ENCODE measurements around the gene JUP.

The JUP gene

GRCh38 chr17:41818024-41818423, 31.5 kb upstream of the JUP start:
- TF ChIP-seq CTCF (IDR thresholded peaks at IDR 0.05; ENCODE audit: low read depth, low read length): no peak
- no peak for DNase-seq
- Histone ChIP-seq H3K27ac (no peak overlapping the region), H3K36me3 (peaks cover 53% of the 10 kb centered on the region), H3K27me3 (ENCODE audit: insufficient read depth, low read depth, severe bottlenecking) (no peaks in the 10 kb centered on the region), H3K4me3 (ENCODE audit: low read depth, low read length) (no peak overlapping the region), H3K9me3 (ENCODE audit: severe bottlenecking) (no peaks in the 10 kb centered on the region)

- Histone ChIP-seq H3K36me3 (peaks cover 42% of the 10 kb centered on the region), H3K27ac (no peak overlapping the region), H3K27me3 (ENCODE audit: insufficient read depth, low read depth, severe bottlenecking) (no peaks in the 10 kb centered on the region), H3K9me3 (ENCODE audit: severe bottlenecking) (no peaks in the 10 kb centered on the region), H3K4me3 (ENCODE audit: low read depth, low read length) (no peak overlapping the region)
- TF ChIP-seq CTCF (IDR thresholded peaks at IDR 0.05; ENCODE audit: low read depth, low read length): no peak
- DNase-seq: no peak
Observed at GRCh38 chr17:41816637-41817320, 30.3 kb upstream of the JUP start.

GRCh38 chr17:41814195-41814594, 27.7 kb upstream of the JUP start:
- H3K4me3 ChIP-seq (ENCODE audit: low read depth, low read length): peak overlapping the region; percentile 77; the same call in 1 of the 2 replicates
- no peak for DNase-seq
- H3K36me3 ChIP-seq: peaks cover 30% of the 10 kb centered on the region
- peak overlapping the region; percentile 96; the same call in 1 of the 2 replicates for H3K27ac ChIP-seq
- no peak for TF ChIP-seq CTCF (IDR thresholded peaks at IDR 0.05; ENCODE audit: low read depth, low read length)
- no peaks in the 10 kb centered on the region for H3K27me3 ChIP-seq (ENCODE audit: insufficient read depth, low read depth, severe bottlenecking)
- no peaks in the 10 kb centered on the region for H3K9me3 ChIP-seq (ENCODE audit: severe bottlenecking)

GRCh38 chr17:41813699-41814124, 27.2 kb upstream of the JUP start:
- Histone ChIP-seq H3K27me3 (ENCODE audit: insufficient read depth, low read depth, severe bottlenecking) (no peaks in the 10 kb centered on the region), H3K9me3 (ENCODE audit: severe bottlenecking) (no peaks in the 10 kb centered on the region), H3K27ac (peak overlapping the region; percentile 96), H3K36me3 (peaks cover 31% of the 10 kb centered on the region), H3K4me3 (ENCODE audit: low read depth, low read length) (peak overlapping the region; percentile 77)
- DNase-seq: no peak
- no peak for TF ChIP-seq CTCF (IDR thresholded peaks at IDR 0.05; ENCODE audit: low read depth, low read length)

- peak overlapping the region; percentile 96 for H3K27ac ChIP-seq
- no peaks in the 10 kb centered on the region for H3K9me3 ChIP-seq (ENCODE audit: severe bottlenecking)
- H3K27me3 ChIP-seq (ENCODE audit: insufficient read depth, low read depth, severe bottlenecking): no peaks in the 10 kb centered on the region
- DNase-seq: no peak
- peaks cover 32% of the 10 kb centered on the region for H3K36me3 ChIP-seq
- peak overlapping the region; percentile 77 for H3K4me3 ChIP-seq (ENCODE audit: low read depth, low read length)
- TF ChIP-seq CTCF (IDR thresholded peaks at IDR 0.05; ENCODE audit: low read depth, low read length): no peak
Observed at GRCh38 chr17:41813152-41813680, 26.7 kb upstream of the JUP start.
